GM08714 (cell line): ENCODE data around the gene MRTFA.

ENCODE experiments used
- H3K4me3 ChIP-seq: fragments of 200-500 bp; sonication (Bioruptor generic); 2 replicates; pipeline ENCODE4 v1.5.1; 2014; ENCODE audit warnings: mild to moderate bottlenecking, low read length, inconsistent platforms
- ZNF274 ChIP-seq: IDR thresholded peaks from 2 replicates; pipeline ENCODE4 v1.6.1; 2012; ENCODE audit warnings: mild to moderate bottlenecking, low read depth, low read length

Gene MRTFA

GRCh38 chr22:40486962-40487602 lies 149.4 kb downstream of the MRTFA start:
- TF ChIP-seq ZNF274 = no peak
- no peak overlapping the region for H3K4me3 ChIP-seq

GRCh38 chr22:40485813-40486667 lies 150.5 kb downstream of the MRTFA start:
- H3K4me3 ChIP-seq = no peak overlapping the region
- no peak for TF ChIP-seq ZNF274

- no peak for TF ChIP-seq ZNF274
- no peak overlapping the region for H3K4me3 ChIP-seq
Observed at GRCh38 chr22:40484906-40485669, 151.4 kb downstream of the MRTFA start.

- no peak overlapping the region for H3K4me3 ChIP-seq
- no peak for TF ChIP-seq ZNF274
Observed at GRCh38 chr22:40482886-40483285, 153.6 kb downstream of the MRTFA start.

GRCh38 chr22:40482391-40482790 lies 154.1 kb downstream of the MRTFA start:
- no peak overlapping the region for H3K4me3 ChIP-seq

GRCh38 chr22:40480996-40481395 lies 155.5 kb downstream of the MRTFA start:
- no peak for TF ChIP-seq ZNF274
- H3K4me3 ChIP-seq = no peak overlapping the region

More at GRCh38 chr22:40482391-40482790, 154.1 kb downstream of the MRTFA start:
- no peak for TF ChIP-seq ZNF274

GRCh38 chr22:40479887-40480538 lies 156.5 kb downstream of the MRTFA start:
- no peak for TF ChIP-seq ZNF274
- H3K4me3 ChIP-seq = no peak overlapping the region

- no peak overlapping the region for H3K4me3 ChIP-seq
- TF ChIP-seq ZNF274 = no peak
Observed at GRCh38 chr22:40479126-40479800, 157.3 kb downstream of the MRTFA start.

- no peak for TF ChIP-seq ZNF274
- H3K4me3 ChIP-seq = no peak overlapping the region
Observed at GRCh38 chr22:40478338-40479125, 158.0 kb downstream of the MRTFA start.

- TF ChIP-seq ZNF274 = no peak
- H3K4me3 ChIP-seq = no peak overlapping the region
Observed at GRCh38 chr22:40477683-40478337, 158.7 kb downstream of the MRTFA start.

GRCh38 chr22:40476341-40476740 lies 160.2 kb downstream of the MRTFA start:
- TF ChIP-seq ZNF274 = no peak
- H3K4me3 ChIP-seq = no peak overlapping the region

GRCh38 chr22:40473703-40474102 lies 162.8 kb downstream of the MRTFA start:
- no peak for TF ChIP-seq ZNF274
- H3K4me3 ChIP-seq = no peak overlapping the region
